GM18502 (cell line): ENCODE results near the gene RNU6-9.

Source experiments
- ATAC-seq: cut with Tn5 transposase; IDR thresholded peaks from one replicate; pipeline ENCODE4 v1.9.1; 2021; ENCODE audit warnings: mild to moderate bottlenecking; ENCODE audit not compliant: unreplicated experiment, poor library complexity

Gene RNU6-9

GRCh38 chr19:916645-917322, 23.5 kb downstream of the RNU6-9 start:
- no peak for ATAC-seq

- no peak for ATAC-seq
Measured at GRCh38 chr19:917323-918151, 24.3 kb downstream of the RNU6-9 start, which contains the start of gene KISS1R. TSS of gene KISS1R (plus strand) at chr19:917333. CDS start at chr19:917503, 170 bp downstream.

DNA sequence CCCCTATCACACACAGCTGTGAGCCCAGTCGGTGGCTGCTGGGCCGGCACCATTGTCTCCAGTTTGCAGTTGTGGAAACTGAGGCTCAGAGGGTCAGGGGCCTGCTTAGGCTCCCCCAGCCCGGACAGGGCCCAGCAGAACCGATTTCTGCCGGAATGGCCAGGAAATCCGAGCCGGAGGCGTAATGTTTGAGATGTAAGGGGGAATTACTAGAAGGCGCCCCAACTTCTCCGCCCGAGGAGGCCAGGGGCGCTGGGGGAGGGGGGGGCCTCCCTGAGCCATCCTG, 24.8 kb downstream of the RNU6-9 start:
- no peak for ATAC-seq

GRCh38 chr19:918481-919198, 25.4 kb downstream of the RNU6-9 start:
- no peak for ATAC-seq

- no peak for ATAC-seq
Measured at GRCh38 chr19:919199-920050, 26.1 kb downstream of the RNU6-9 start.

DNA sequence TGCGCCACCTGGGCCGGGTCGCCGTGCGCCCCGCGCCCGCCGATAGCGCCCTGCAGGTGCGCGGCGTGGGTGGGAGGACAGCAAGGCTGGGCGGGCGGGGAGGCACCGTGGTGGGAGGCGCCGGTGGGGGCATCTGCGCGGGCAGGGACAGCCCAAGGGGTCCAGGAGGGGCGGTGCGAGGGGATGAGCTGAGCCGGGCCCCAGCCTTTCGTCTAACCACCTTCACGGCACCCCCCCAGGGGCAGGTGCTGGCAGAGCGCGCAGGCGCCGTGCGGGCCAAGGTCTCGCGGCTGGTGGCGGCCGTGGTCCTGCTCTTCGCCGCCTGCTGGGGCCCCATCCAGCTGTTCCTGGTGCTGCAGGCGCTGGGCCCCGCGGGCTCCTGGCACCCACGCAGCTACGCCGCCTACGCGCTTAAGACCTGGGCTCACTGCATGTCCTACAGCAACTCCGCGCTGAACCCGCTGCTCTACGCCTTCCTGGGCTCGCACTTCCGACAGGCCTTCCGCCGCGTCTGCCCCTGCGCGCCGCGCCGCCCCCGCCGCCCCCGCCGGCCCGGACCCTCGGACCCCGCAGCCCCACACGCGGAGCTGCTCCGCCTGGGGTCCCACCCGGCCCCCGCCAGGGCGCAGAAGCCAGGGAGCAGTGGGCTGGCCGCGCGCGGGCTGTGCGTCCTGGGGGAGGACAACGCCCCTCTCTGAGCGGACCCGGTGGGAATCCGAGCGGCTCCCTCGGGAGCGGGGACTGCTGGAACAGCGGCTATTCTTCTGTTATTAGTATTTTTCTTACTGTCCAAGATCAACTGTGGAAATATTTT, 27.0 kb downstream of the RNU6-9 start:
- ATAC-seq, result no peak

GRCh38 chr19:924553-925086, 31.3 kb downstream of the RNU6-9 start:
- ATAC-seq, result no peak

DNA sequence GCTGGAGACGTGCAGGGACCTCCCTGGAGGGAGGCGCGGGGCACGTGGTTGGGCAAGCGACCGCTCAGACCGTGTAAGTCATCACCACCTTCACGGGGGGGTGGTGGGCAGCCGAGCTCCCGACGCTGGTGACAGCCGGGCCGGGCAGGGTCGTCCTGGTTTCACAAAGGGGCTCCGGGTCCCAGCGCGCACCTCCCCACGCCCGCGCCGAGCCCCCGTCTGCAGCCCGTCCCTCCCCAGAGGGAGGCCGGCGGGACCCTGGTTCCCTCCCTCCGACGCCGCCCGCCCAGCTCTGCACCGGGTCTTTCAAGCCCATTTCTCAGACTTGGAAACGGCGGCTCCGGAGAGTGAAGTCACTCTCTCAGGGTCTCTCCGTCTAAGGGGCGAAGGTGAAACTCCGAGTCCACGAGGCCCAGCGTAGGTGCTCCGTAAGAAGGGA, 31.8 kb downstream of the RNU6-9 start:
- peak; percentile 39 for ATAC-seq

DNA sequence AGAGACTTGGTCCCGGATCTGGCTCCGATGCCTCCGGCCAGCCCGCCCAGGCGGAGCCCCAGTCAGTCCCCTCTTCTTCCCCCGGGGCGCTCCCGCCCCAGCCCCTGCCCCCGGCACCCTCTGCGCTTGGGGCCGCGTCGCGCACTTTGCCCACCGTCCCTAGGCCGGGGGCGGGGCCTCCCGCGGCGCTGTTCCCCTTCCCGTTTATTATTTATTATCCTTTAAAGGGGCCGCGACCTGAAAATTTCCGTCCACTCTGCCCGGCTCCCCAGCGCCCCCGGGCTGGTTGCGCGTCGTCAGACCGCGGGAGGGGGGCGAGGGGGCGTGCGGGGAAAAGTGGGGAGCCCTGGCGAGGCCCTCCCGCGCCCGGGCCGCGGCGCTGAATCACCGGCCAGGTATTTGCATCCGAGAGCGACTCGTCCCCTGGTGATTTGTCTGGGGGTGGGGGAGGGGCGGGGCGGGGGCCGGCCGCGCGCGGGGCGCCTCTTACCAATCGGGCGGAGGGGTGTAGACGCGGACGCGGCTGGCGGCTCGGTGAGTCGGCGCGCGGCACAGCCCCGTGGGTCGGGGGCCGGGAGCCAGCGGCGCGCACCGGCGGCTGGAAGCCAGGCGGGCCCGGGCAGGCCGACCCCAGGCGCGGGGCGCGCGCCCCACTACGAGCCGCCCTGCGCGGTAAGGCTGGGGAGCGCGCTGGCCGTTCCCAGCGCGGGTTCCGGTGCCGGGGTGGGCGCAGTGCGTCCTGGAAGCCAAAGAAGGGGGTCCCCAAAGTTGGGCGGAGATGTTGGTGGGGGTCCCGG, 32.4 kb downstream of the RNU6-9 start, which contains the start of gene ARID3A:
Gene ARID3A, plus strand, starts transcription at position 510 of the 797 bp plus-strand sequence. CDS start 3,494 bp downstream, outside the sequence.
- ATAC-seq, result peak; percentile 56

GRCh38 chr19:926323-926588, 33.0 kb downstream of the RNU6-9 start:
- ATAC-seq, result no peak

- no peak for ATAC-seq
Measured at GRCh38 chr19:926589-927350, 33.5 kb downstream of the RNU6-9 start.

- ATAC-seq, result no peak
Measured at GRCh38 chr19:927351-927779, 34.1 kb downstream of the RNU6-9 start.

GRCh38 chr19:927780-928401, 34.6 kb downstream of the RNU6-9 start:
- ATAC-seq, result no peak

- no peak for ATAC-seq
Measured at GRCh38 chr19:928471-929202, 35.4 kb downstream of the RNU6-9 start.

GRCh38 chr19:929203-929890, 36.1 kb downstream of the RNU6-9 start:
- no peak for ATAC-seq

- ATAC-seq, result no peak
Measured at GRCh38 chr19:929891-930258, 36.6 kb downstream of the RNU6-9 start.
